HEK293 (cell line): ENCODE results near the gene MVB12B.

Experiments used
- CTCF ChIP-seq: fragments of 450-650 bp; formaldehyde crosslinking; IDR thresholded peaks from 2 replicates; pipeline ENCODE4 v1.5.1; 2016; ENCODE audit warnings: missing biosample characterization, missing genetic modification characterization
- GLI2 ChIP-seq: fragments of 450-650 bp; formaldehyde crosslinking; IDR thresholded peaks from 2 replicates; pipeline ENCODE4; 2017; ENCODE audit warnings: missing biosample characterization, missing genetic modification characterization, low read depth, borderline replicate concordance
- GLI4 ChIP-seq: fragments of 450-650 bp; formaldehyde crosslinking; IDR thresholded peaks from 2 replicates; pipeline ENCODE4 v1.5.1; 2016; ENCODE audit warnings: missing biosample characterization, missing genetic modification characterization
- ZBTB49 ChIP-seq: fragments of 450-650 bp; formaldehyde crosslinking; IDR thresholded peaks from 2 replicates; pipeline ENCODE4 v1.5.1; 2016; ENCODE audit warnings: missing biosample characterization, missing genetic modification characterization, low read depth
- ZNF274 ChIP-seq, 2 experiments: fragments of 200-500 bp in 1 of 2; fragments of 450-650 bp in 1 of 2; sonication (Bioruptor generic) in 1 of 2; formaldehyde crosslinking in 1 of 2; IDR thresholded peaks; 2 replicates each; pipeline versions ENCODE4 v1.5.1 to v1.6.1; 2014 to 2016; ENCODE audit warnings: borderline replicate concordance in 1 of 2, inconsistent platforms in 1 of 2, low read length in 1 of 2, missing biosample characterization in 1 of 2, missing genetic modification characterization in 1 of 2
- ZNF398 ChIP-seq: fragments of 450-650 bp; formaldehyde crosslinking; IDR thresholded peaks from 2 replicates; pipeline ENCODE4 v1.5.1; 2017; ENCODE audit warnings: missing biosample characterization, missing genetic modification characterization
- ZNF416 ChIP-seq: fragments of 450-650 bp; formaldehyde crosslinking; IDR thresholded peaks from 2 replicates; pipeline ENCODE4 v1.5.1; 2016; ENCODE audit warnings: missing biosample characterization, missing genetic modification characterization

- TF ChIP-seq CTCF (no peak), ZNF274 (IDR thresholded peaks at IDR 0.05; ENCODE audit: low read length) (no peak), ZNF274 (tag by site-specific recombination; IDR thresholded peaks at IDR 0.05; ENCODE audit: borderline replicate concordance) (no peak), ZNF398 (no peak), GLI4 (tag by site-specific recombination) (no peak), GLI2 (tag by site-specific recombination) (no peak), ZNF416 (tag by site-specific recombination) (no peak), ZBTB49 (no peak)
Observed at GRCh38 chr9:126513159-126514036, 186.8 kb downstream of the MVB12B start.
